ENCODE measurements around the gene LOXL3.

LOXL3 gene

DNA sequence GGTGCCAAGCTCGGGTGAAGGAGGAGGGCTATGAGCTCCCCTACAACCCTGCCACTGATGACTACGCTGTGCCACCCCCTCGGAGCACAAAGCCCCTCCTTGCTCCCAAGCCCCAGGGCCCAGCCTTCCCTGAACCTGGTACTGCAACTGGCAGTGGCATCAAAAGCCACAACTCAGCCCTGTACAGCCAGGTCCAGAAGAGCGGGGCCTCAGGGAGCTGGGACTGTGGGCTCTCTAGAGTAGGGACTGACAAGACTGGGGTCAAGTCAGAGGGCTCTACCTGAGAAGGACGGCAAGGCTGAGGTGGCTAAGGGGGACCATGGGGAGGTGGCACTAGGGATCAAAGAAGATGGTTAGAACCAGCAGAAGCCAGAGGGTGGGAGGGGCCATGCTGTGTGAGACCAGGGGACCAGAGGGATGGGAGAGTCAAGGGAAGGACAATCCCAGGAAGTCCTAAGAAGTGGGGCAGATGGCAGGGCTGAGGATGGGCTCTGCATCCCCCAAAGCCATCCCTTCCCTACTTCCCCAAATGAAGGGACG lies 3.2 kb upstream of the LOXL3 start:
- FAIRE-seq = no peak
- TF ChIP-seq CTCF (IDR thresholded peaks at IDR 0.05; ENCODE audit: insufficient read depth, missing control alignments) = no peak
- DNase-seq (ENCODE audit: insufficient read length, low spot score) = no peak

DNA sequence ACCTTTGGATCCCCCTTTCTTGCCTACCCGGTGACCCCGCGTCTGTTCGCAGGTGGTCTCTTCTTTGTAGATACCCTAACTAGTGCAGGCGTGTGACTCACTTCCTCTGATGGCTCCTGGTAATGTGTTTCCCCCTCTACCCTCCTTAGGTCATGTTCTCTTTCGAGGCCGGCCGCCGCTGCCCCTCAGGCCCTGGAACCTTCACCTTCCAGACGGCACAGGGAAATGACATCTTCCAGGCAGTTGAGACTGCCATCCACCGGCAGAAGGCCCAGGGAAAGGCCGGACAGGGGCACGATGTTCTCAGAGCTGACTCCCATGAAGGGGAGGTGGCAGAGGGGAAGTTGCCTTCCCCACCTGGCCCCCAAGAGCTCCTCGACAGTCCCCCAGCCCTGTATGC lies 2.4 kb upstream of the LOXL3 start:
- FAIRE-seq (no peak), DNase-seq (ENCODE audit: insufficient read length, low spot score) (no peak)
- no peak for TF ChIP-seq CTCF (IDR thresholded peaks at IDR 0.05; ENCODE audit: insufficient read depth, missing control alignments)

GRCh38 chr2:74555610-74556103 lies 1.9 kb upstream of the LOXL3 start:
- DNase-seq (ENCODE audit: insufficient read length, low spot score) = no peak
- no peak for TF ChIP-seq CTCF (IDR thresholded peaks at IDR 0.05; ENCODE audit: insufficient read depth, missing control alignments)
- no peak for FAIRE-seq

GRCh38 chr2:74554820-74555531 lies 1.2 kb upstream of the LOXL3 start:
- TF ChIP-seq CTCF (IDR thresholded peaks at IDR 0.05; ENCODE audit: insufficient read depth, missing control alignments) = no peak
- DNase-seq (ENCODE audit: insufficient read length, low spot score) = no peak

GRCh38 chr2:74552914-74553811 lies 579 bp downstream of the LOXL3 start:
- DNase-seq (ENCODE audit: insufficient read length, low spot score) = no peak
- no peak for TF ChIP-seq CTCF (IDR thresholded peaks at IDR 0.05; ENCODE audit: insufficient read depth, missing control alignments)
- FAIRE-seq = no peak

More at GRCh38 chr2:74554820-74555531, 1.2 kb upstream of the LOXL3 start:
- FAIRE-seq = no peak

DNA sequence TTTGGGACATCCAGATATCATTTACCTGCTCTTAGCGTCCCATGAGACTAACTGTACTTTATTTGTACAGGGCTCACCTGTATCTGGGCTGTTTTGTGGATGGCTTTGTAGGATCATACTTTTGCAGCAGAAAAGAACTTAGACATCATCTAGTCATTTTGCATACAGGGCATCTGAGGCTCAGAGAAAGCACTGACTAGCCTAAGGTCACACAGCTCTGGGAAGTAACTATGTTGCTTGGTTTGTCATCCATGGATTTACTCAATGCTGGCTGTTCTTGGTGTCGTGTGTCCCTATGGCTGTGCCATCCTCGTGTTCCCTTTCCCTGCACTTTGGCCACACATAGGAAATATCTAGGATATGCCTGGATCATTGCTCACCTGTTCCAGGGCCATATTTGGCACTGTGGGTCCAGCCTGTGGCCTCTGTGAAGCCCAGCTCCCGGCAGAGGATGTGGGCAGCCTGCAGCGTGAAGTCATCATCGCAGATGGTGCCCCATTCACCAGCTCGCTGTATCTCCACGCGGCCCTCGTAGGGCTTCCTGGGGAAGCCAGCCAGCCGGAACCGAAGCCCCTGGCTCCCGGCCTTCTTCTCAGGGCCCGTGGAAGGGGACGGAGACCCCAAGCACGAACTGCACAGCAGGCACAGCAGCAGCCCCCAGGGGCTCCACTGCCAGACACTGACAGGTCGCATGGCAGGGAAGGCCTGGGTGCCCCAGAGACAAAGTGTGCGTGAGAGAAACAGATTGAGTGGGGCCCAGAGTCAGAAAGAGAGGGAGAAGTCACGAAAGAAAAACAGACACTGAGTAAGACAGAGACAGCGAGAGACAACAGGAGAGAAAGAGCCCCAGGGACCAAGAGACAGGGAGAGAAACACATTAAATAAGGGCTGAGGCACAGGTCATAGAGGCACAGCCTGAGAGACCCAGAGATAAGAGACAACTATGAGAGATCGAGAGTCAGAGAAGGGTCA lies 1.5 kb downstream of the LOXL3 start:
- FAIRE-seq (no peak), DNase-seq (ENCODE audit: insufficient read length, low spot score) (no peak)
- no peak for TF ChIP-seq CTCF (IDR thresholded peaks at IDR 0.05; ENCODE audit: insufficient read depth, missing control alignments)
